HepG2 (cell line): ENCODE results near the gene ORC1. TPM values are rescaled to one million over a fixed set of nuclear protein-coding genes. Genes with fewer than 3 reads are reported as not detected.

Experiments
- BRD4 ChIP-seq: sonication (generic); formaldehyde crosslinking; IDR thresholded peaks from 2 replicates; pipeline ENCODE4 v1.4.0; 2020; ENCODE audit warnings: missing genetic modification reagents
- BRF2 ChIP-seq: sonication (generic); formaldehyde crosslinking; IDR thresholded peaks from 2 replicates; pipeline ENCODE4 v1.8.1; 2022; ENCODE audit warnings: mild to moderate bottlenecking, missing genetic modification reagents
- ELK4 ChIP-seq: sonication (generic); formaldehyde crosslinking; IDR thresholded peaks from 2 replicates; pipeline ENCODE4 v1.9.0; 2021; ENCODE audit warnings: missing genetic modification reagents, borderline replicate concordance
- FOXO4 ChIP-seq: sonication (generic); formaldehyde crosslinking; conservative IDR thresholded peaks from 2 replicates; pipeline ENCODE4 v1.8.1; 2023; ENCODE audit warnings: missing genetic modification reagents
- KLF6 ChIP-seq: IDR thresholded peaks from 2 replicates; pipeline ENCODE4 v1.8.0; 2016; ENCODE audit warnings: missing biosample characterization, missing genetic modification reagents
- MTF1 ChIP-seq: sonication (generic); formaldehyde crosslinking; IDR thresholded peaks from 2 replicates; pipeline ENCODE4 v1.5.0; 2020; ENCODE audit warnings: missing genetic modification reagents
- MXD3 ChIP-seq: IDR thresholded peaks from 2 replicates; pipeline ENCODE4 v1.6.1; 2016; ENCODE audit warnings: mild to moderate bottlenecking, missing biosample characterization, missing genetic modification reagents
- NCOA2 ChIP-seq: sonication (generic); formaldehyde crosslinking; IDR thresholded peaks from 2 replicates; pipeline ENCODE4 v1.8.0; 2022; ENCODE audit warnings: inconsistent platforms
- NFATC3 ChIP-seq: sonication (generic); formaldehyde crosslinking; IDR thresholded peaks from 2 replicates; pipeline ENCODE4 v1.5.1; 2020; ENCODE audit warnings: mild to moderate bottlenecking, missing genetic modification reagents
- REL ChIP-seq: sonication (generic); formaldehyde crosslinking; conservative IDR thresholded peaks from 2 replicates; pipeline ENCODE4 v1.8.0; 2022; ENCODE audit warnings: mild to moderate bottlenecking, missing genetic modification reagents, moderate library complexity
- SMC3 ChIP-seq: IDR thresholded peaks from 2 replicates; pipeline ENCODE4 v1.6.1; 2011; ENCODE audit warnings: low read length, improper control_type of control experiment
- TCF7 ChIP-seq: sonication (generic); IDR thresholded peaks from 2 replicates; pipeline ENCODE4 v1.6.1; 2016; ENCODE audit warnings: antibody characterized with exemption, low read depth
- ZHX1 ChIP-seq: sonication (generic); formaldehyde crosslinking; IDR thresholded peaks from 2 replicates; pipeline ENCODE4 v1.8.1; 2022; ENCODE audit warnings: low read depth, mild to moderate bottlenecking, missing genetic modification reagents
- ZNF3 ChIP-seq: IDR thresholded peaks from 2 replicates; pipeline ENCODE4 v1.7.0; 2017; ENCODE audit warnings: inconsistent platforms
- ZNF333 ChIP-seq: sonication (generic); formaldehyde crosslinking; IDR thresholded peaks from 2 replicates; pipeline ENCODE4 v1.4.0; 2020; ENCODE audit warnings: mild to moderate bottlenecking, missing genetic modification reagents, borderline replicate concordance
- ZNF350 ChIP-seq: sonication (generic); formaldehyde crosslinking; IDR thresholded peaks from 2 replicates; pipeline ENCODE4 v1.4.0; 2020; ENCODE audit warnings: mild to moderate bottlenecking, low read depth, missing genetic modification reagents, borderline replicate concordance
- ZNF513 ChIP-seq: sonication (generic); formaldehyde crosslinking; conservative IDR thresholded peaks from 2 replicates; pipeline ENCODE4 v1.5.0; 2020; ENCODE audit warnings: missing genetic modification reagents
- ZNF773 ChIP-seq: sonication (generic); formaldehyde crosslinking; IDR thresholded peaks from 2 replicates; pipeline ENCODE4 v1.4.0; 2020; ENCODE audit warnings: missing genetic modification reagents, borderline replicate concordance
- ZNF784 ChIP-seq: sonication (generic); formaldehyde crosslinking; IDR thresholded peaks from 2 replicates; pipeline ENCODE4 v1.5.1; 2020; ENCODE audit warnings: missing genetic modification reagents, mild to moderate bottlenecking, borderline replicate concordance
- polyA plus RNA-seq, 8 experiments: library from polyadenylated mRNA; depleted of rRNA in 3 of 8; stranded (reverse) in 7 of 8; unstranded in 1 of 8; fragments of >200 nt; fragmentation: Illumina TruSeq in 4 of 8; extraction: Trizol in 4 of 8; gene quantifications; 2 replicates each; pipeline versions ENCODE4 v1.2.1 to v1.2.3, GENCODE V29; 2011 to 2016; ENCODE audit warnings: low read depth in 4 of 8, missing spikeins in 1 of 8, mixed read lengths in 1 of 8; ENCODE audit not compliant: insufficient read depth in 1 of 8
- total RNA-seq, 5 experiments: library from RNA; depleted of rRNA; stranded (reverse); fragments of >200 nt; fragmentation: Illumina TruSeq; extraction: Trizol; gene quantifications; 2 replicates each; pipeline ENCODE4 v1.2.3, GENCODE V29; 2016; ENCODE audit warnings: low read depth in 1 of 5

Gene ORC1
- total and polyA plus RNA-seq, 2 of the 13 experiments (the other 11 are each of a cell fraction or from before 2014, with no cell fraction given) = 7.0 to 23.5 TPM

GRCh38 chr1:52365746-52366516 is 38.3 kb downstream of the ORC1 start, which contains the start of gene CC2D1B (continued):
- TF ChIP-seq NFATC3 (CRISPR knock-in tag) (no peak), ZNF350 (0 out of 2 replicates have a peak, but pooled peaks have one; percentile 9), ELK4 (CRISPR knock-in tag) (0 out of 2 replicates have a peak, but pooled peaks have one; percentile 41), MXD3 (CRISPR knock-in tag) (peak; percentile 95; the same call in 1 of the 2 replicates), BRD4 (CRISPR knock-in tag) (peak; percentile 83; the same call in 1 of the 2 replicates), ZHX1 (CRISPR knock-in tag) (no peak), MTF1 (CRISPR knock-in tag) (no peak), KLF6 (CRISPR knock-in tag) (peak; percentile 43; the same call in 1 of the 2 replicates), NCOA2 (CRISPR knock-in tag) (no peak; the same call in 1 of the 2 replicates), REL (CRISPR knock-in tag) (no peak), ZNF513 (CRISPR knock-in tag) (no peak; the same call in 1 of the 2 replicates), TCF7 (no peak), ZNF3 (CRISPR knock-in tag) (no peak), FOXO4 (CRISPR knock-in tag) (no peak), SMC3 (no peak), ZNF784 (CRISPR knock-in tag) (no peak), ZNF773 (CRISPR knock-in tag) (peak; percentile 80; the same call in 1 of the 2 replicates), BRF2 (CRISPR knock-in tag) (no peak), ZNF333 (no peak; the same call in 1 of the 2 replicates)
